ENCODE data around the gene PLXNA1.

DNA sequence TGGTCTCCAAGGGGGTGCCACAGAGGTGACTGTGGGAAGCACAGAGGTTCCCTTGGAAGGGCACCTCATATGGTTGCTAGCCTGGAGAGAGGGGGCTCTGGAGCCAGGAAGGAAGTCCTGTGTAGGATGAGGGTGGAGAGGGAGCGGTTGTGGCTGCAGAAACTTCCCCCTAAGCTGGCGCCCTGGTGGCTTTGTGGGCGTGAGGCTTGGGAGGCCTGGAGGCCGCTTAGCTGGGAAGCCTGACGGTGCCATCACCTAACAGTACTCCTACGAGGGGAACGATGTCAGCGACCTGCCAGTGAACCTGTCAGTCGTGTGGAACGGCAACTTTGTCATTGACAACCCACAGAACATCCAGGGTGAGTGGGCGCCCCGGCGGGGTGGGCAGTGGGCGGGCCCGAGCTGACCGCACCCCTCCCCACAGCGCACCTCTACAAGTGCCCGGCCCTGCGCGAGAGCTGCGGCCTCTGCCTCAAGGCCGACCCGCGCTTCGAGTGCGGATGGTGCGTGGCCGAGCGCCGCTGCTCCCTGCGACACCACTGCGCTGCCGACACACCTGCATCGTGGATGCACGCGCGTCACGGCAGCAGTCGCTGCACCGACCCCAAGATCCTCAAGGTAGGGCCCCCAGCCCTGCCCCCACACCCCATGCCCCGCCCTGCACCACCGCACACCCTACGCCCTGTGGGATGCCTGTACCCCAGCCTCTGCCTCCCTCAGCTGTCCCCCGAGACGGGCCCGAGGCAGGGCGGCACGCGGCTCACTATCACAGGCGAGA, 31.0 kb downstream of the PLXNA1 start:
- TF ChIP-seq GATA2 (IDR thresholded peaks at IDR 0.05; ENCODE audit: low read depth, low read length) (no peak), GATA3 (IDR thresholded peaks at IDR 0.05; ENCODE audit: low read depth, low read length) (no peak)

All from SH-SY5Y (cell line).